Type B pancreatic cell (in vitro differentiated cells): ENCODE data around the gene ST7. TPM values are rescaled to one million over a fixed set of nuclear protein-coding genes. Genes with fewer than 3 reads are reported as not detected.
"Not testable (repeated sequence)": the region's sequence is repeated elsewhere in the genome, so short reads cannot be mapped to it uniquely, and the experiment has no call there.

Experiments
- DNase-seq: peaks from one replicate; pipeline ENCODE4 v3.0.0; 2021; ENCODE audit warnings: mixed read lengths; ENCODE audit not compliant: unreplicated experiment; ENCODE audit errors: extremely low spot score
- H3K27ac Mint-ChIP-seq: 2 replicates; pipeline ENCODE4 v1.8.0; 2021; ENCODE audit warnings: mild to moderate bottlenecking, mixed read lengths
- H3K27me3 Mint-ChIP-seq: 2 replicates; pipeline ENCODE4 v1.8.0; 2021; ENCODE audit warnings: mixed read lengths
- H3K36me3 Mint-ChIP-seq: 2 replicates; pipeline ENCODE4 v1.8.0; 2021; ENCODE audit warnings: mixed read lengths
- H3K4me1 Mint-ChIP-seq: one replicate; pipeline ENCODE4 v1.8.0; 2021; ENCODE audit warnings: mixed read lengths; ENCODE audit not compliant: unreplicated experiment
- H3K4me3 Mint-ChIP-seq: 2 replicates; pipeline ENCODE4 v1.8.0; 2021; ENCODE audit warnings: mild to moderate bottlenecking, mixed read lengths
- H3K9me3 Mint-ChIP-seq: 2 replicates; pipeline ENCODE4 v1.8.0; 2021; ENCODE audit warnings: mixed read lengths
- total RNA-seq: library from RNA; stranded (reverse); gene quantifications from 2 replicates; pipeline ENCODE4 v1.2.1, GENCODE V29; 2021; ENCODE audit warnings: low replicate concordance
- TF ChIP-seq, protein P1 (sequence below): fragments of 200-600 bp; sonication (generic); conservative IDR thresholded peaks from 2 replicates; pipeline ENCODE4 v1.5.0; 2021; ENCODE audit warnings: antibody characterized with exemption, mild to moderate bottlenecking

Gene ST7
- total RNA-seq, 1 donor from 2014 or later = 25.0 TPM

DNA sequence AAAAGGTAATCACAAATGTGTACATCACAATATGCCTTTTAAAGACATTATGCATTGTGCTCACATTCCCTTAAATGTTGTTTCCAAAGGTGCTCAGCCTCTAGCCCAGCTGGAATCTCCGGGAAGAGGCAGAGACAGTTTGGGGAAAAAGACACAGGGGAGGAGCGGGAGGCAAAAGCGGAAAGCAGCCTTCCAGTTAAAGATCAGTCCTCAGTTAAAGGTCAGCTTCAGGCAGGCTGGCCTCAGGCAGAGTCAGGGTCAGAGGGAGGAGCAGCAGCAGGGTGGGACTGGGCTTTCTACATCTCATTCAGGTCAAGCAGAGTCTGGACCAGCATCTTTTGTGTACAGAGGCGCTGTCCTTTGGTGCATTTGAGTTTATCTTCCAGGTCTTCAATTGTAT lies 18.6 kb downstream of the ST7 start:
- Mint-ChIP-seq H3K27ac (no peak overlapping the region), H3K27me3 (no peaks in the 10 kb centered on the region), H3K9me3 (no peaks in the 10 kb centered on the region), H3K36me3 (peaks cover 4% of the 10 kb centered on the region), H3K4me1 (peaks cover 32% of the 10 kb centered on the region), H3K4me3 (no peak overlapping the region)
- no peak for DNase-seq
- TF ChIP-seq, protein P1, sequence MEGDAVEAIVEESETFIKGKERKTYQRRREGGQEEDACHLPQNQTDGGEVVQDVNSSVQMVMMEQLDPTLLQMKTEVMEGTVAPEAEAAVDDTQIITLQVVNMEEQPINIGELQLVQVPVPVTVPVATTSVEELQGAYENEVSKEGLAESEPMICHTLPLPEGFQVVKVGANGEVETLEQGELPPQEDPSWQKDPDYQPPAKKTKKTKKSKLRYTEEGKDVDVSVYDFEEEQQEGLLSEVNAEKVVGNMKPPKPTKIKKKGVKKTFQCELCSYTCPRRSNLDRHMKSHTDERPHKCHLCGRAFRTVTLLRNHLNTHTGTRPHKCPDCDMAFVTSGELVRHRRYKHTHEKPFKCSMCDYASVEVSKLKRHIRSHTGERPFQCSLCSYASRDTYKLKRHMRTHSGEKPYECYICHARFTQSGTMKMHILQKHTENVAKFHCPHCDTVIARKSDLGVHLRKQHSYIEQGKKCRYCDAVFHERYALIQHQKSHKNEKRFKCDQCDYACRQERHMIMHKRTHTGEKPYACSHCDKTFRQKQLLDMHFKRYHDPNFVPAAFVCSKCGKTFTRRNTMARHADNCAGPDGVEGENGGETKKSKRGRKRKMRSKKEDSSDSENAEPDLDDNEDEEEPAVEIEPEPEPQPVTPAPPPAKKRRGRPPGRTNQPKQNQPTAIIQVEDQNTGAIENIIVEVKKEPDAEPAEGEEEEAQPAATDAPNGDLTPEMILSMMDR = no peak

GRCh38 chr7:116975024-116975423 lies 21.7 kb downstream of the ST7 start:
- H3K27ac Mint-ChIP-seq, H3K9me3 Mint-ChIP-seq, H3K4me3 Mint-ChIP-seq, H3K36me3 Mint-ChIP-seq, DNase-seq, H3K27me3 Mint-ChIP-seq: not testable (repeated sequence)
- H3K4me1 Mint-ChIP-seq = peaks cover 18% of the 10 kb centered on the region

- TF ChIP-seq, protein P1 = no peak
- Mint-ChIP-seq H3K4me3 (no peak overlapping the region), H3K27ac (no peak overlapping the region), H3K4me1 (peaks cover 4% of the 10 kb centered on the region), H3K9me3 (no peaks in the 10 kb centered on the region), H3K36me3 (peaks cover 4% of the 10 kb centered on the region), H3K27me3 (no peaks in the 10 kb centered on the region)
- no peak for DNase-seq
Observed at GRCh38 chr7:116977172-116977571, 23.9 kb downstream of the ST7 start.

GRCh38 chr7:116978006-116978405 lies 24.7 kb downstream of the ST7 start:
- no peak for DNase-seq
- Mint-ChIP-seq H3K4me3 (no peak overlapping the region), H3K36me3 (peaks cover 4% of the 10 kb centered on the region), H3K27me3 (no peaks in the 10 kb centered on the region), H3K9me3 (no peaks in the 10 kb centered on the region), H3K27ac (no peak overlapping the region), H3K4me1 (no peaks in the 10 kb centered on the region)
- TF ChIP-seq, protein P1 = no peak

- Mint-ChIP-seq H3K27me3 (no peaks in the 10 kb centered on the region), H3K4me3 (no peak overlapping the region), H3K4me1 (no peaks in the 10 kb centered on the region), H3K9me3 (no peaks in the 10 kb centered on the region), H3K27ac (no peak overlapping the region), H3K36me3 (peaks cover 4% of the 10 kb centered on the region)
- DNase-seq = no peak
- TF ChIP-seq, protein P1 = no peak
Observed at GRCh38 chr7:116979430-116979829, 26.1 kb downstream of the ST7 start.

DNA sequence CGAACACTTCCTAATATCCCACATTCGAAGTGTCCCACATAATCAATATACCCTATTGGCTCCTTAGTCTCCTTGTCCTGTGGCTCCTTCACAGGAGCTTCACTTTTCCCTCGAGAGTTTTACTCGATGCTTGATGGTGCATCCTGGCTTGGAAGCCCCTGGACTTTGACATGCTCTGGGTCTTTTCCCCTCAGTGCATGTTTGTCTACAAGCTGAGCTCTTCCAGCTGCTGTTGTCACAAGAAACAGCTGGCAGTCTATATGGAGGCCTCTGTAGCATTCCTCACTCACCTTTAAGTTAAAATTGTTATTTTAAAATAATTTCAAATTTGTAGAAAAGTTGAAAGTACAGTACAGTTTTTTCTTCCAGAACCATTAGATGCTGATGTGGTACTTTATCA lies 27.1 kb downstream of the ST7 start:
- Mint-ChIP-seq H3K4me1 (no peaks in the 10 kb centered on the region), H3K9me3 (no peaks in the 10 kb centered on the region), H3K27me3 (no peaks in the 10 kb centered on the region), H3K4me3 (no peak overlapping the region), H3K36me3 (no peaks in the 10 kb centered on the region), H3K27ac (no peak overlapping the region)
- TF ChIP-seq, protein P1 = no peak
- no peak for DNase-seq
